T-helper 1 cell (primary cell): ENCODE measurements around the gene NDOR1.

Experiments
- DNase-seq, 5 donors: peaks; one replicate each; pipeline ENCODE4 v3.0.0-alpha.2; 2012 to 2020

Gene NDOR1

GRCh38 chr9:137167747-137168572, 37.5 kb upstream of the NDOR1 start:
- no peak for DNase-seq

- no peak for DNase-seq
Observed at GRCh38 chr9:137168573-137168903, 37.0 kb upstream of the NDOR1 start.

- DNase-seq = no peak
Observed at GRCh38 chr9:137168904-137169856, 36.3 kb upstream of the NDOR1 start.

DNA sequence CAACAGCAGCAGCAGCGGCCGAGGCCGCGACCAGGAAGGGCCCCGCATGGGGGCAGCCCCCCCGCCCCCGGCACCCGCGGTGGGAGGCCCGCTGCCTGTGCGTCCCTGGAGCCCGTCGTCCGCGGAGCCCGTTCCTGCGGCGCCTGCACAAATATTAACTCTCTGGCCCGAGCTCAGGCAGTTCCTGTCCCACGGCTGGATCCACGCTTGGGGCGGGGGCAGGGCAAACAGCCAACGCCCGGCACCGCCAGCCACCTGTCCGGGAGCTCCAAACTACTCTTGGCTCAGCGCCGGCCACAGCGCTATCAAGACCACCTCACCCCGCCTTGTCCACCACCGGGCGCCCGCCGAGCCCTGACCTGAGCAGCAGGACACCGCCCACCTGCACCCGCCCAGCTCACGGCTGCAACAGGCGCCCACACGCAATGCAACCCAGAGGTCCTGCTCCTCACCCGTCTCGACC, 35.6 kb upstream of the NDOR1 start, which contains the start of gene LRRC26:
Gene LRRC26 (minus strand): TSS at position 156 of the 463 bp plus-strand sequence. CDS start 108 bp downstream, at position 48.
- no peak for DNase-seq

- DNase-seq = no peak
Observed at GRCh38 chr9:137170486-137171148, 34.9 kb upstream of the NDOR1 start.

DNA sequence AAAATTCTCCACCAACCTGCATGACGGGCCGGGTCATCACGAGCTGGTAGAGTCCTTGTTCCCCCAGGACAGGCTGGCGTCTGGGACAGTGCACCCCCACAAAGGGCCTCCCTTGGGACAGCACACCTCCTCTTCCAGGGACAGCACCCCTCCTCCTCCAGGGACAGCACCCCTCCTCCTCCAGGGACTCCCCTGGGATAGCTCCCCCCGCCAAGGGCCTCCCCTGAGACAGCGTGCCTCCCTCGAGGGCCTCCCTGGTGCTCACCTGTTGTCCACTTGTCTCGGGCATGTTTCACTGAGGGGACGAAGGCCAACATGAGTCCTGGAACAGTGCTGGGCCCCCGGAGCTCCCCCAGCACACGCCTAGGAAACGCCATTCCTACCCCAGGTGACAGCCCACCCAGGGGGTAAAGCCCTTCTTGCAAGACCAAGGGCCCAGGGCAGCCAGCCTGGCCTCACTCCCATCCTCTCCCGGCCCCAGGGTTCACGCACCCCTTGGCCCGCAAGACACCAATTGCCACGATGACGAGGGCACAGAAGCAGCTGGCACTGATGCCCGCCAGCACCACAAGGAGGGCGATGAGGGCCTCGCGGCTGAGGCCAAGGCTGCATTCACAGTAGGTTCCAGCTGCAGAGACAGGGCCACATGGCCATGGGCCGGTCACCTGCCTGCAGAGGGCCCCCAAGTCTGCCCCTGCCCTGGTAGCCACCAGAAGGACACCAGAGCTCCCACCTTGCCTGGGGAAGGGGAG, 34.2 kb upstream of the NDOR1 start:
- DNase-seq = no peak

DNA sequence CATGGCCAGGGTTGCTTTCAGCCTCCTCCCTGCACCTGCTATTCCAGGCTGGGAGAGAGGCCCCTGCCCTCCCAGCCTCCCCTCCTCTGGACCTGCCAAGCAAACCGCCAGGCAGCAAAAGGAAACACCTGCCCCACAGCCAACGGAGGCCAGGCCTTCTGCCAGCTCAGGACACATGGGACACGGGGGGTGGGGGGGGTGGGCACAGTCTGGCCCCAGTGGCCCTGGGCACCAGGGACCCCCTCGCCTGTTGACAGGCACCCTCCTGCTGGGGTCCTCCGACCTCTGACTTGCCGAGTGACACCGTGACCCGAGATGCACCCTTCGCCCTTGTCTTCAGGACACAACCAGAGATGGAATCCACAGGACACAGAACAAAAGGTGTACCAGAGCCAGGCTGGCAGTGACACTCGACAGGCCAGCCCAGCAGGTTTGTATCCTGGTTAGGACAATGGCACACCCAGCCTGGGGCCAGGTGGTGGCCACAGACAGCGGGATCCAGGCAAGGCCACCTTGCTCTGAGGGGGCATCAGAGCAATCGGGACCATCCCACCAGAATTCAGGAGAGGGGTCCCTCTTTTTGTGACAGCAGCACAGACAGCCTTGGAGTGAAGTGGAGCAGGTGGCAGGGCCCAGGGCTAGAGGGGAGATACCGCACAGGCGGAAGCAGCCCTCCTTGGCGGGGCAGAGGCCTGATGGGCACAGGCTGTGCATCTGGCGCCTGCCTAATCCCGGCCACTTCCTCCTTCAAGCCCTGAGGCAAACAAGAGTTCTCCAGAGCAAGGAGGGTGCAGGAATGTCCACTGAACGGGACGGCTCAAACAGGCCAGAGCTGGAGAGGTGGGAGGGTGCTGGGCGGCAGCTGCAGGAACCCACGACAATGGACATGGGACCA, 32.4 kb upstream of the NDOR1 start:
- no peak for DNase-seq

- no peak for DNase-seq
Observed at GRCh38 chr9:137173796-137174664, 31.5 kb upstream of the NDOR1 start.

DNA sequence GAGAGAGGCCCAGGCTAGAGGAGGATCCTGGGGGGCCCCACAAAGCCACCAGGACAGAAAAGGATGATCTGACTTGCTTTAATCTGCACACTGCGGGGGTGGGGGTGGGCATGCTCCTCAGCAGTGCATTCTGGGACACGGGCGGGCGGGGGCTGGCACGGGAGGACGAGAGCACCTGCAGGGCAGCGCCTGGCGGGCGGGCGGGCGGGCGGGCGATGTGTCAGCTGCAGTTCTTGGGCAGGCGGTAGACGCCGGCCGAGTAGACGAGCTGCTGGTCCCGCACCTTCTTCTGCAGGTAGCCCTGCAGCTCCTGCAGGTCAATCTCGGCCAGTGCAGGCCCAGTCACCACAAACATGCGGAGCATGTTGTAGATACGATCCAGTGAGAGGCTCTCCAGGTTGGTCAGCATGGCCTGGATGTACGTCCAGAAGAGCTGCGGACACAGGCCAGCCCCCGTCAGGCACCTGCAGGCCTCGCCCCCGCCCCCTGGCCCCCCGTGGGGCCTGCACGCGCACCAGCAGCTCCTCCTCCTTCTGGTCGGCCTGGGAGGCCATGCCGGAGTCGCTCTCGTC, 30.7 kb upstream of the NDOR1 start:
- DNase-seq = no peak

GRCh38 chr9:137175345-137175961, 30.0 kb upstream of the NDOR1 start:
- no peak for DNase-seq

DNA sequence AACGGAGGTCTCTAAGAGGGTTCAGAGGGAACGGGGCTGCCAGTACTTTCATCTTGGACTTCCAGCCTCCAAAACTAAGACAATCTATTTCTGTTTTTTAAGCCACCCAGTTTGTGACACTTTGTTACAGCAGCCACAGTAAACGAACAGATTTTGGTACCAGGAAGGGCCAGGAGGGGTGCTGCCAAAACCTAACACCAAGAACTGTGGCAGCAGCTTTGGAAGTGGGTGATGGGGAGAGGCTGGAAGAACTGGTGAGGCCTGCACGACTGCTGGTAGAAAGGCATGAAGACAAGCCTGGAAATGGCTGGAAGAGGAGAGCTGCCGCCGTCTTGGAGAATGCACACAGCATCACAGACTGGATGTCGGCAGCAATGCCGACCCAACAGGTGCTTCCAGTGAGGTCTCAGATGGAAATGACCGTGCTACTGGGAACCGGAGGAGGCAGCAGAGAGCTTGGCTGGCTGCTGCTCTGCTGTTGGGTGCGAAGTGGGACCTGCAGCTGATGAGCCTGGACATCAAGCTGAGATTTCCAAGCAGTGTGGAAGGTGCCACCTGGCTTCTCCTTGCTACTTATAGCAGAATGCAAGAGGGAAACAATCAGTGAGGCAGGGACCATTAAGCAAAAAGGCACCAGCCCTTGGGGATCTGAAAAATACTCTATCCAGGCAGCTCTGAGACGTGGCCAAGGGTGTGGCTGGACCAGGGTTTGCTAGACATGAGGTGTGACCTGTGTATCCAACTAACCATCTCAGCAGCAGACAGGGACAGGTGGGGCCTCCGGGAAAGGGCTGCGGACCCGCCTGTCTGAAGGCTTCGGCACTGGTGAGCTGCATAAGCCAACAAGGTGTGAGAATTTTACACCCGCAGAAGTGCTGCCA, 29.0 kb upstream of the NDOR1 start:
- DNase-seq = no peak

- no peak for DNase-seq
Observed at GRCh38 chr9:137178201-137178938, 27.1 kb upstream of the NDOR1 start.

GRCh38 chr9:137178939-137179630, 26.4 kb upstream of the NDOR1 start:
- no peak for DNase-seq

- no peak for DNase-seq
Observed at GRCh38 chr9:137179761-137180160, 25.7 kb upstream of the NDOR1 start.

DNA sequence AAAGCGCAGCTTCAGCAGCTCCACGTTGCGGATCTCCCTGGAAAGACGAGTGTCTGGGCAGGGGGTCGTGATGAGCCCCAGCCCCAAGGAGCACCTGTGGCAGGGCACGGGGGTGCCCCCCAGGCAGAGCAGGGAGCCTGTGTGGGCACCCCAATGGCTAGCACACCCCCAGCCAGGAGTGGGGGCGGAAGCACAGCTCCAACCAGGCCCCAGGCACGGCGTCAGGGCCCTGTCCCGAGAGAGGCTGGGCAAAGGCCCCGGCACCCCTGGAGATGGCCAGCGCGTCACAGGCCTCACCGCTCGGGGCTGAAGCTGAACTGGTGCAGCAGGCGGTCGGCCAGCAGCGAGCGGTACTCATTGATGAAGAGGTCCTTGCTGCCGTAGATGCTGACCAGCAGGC, 25.0 kb upstream of the NDOR1 start:
- DNase-seq = no peak

- no peak for DNase-seq
Observed at GRCh38 chr9:137181680-137182079, 23.8 kb upstream of the NDOR1 start.

DNA sequence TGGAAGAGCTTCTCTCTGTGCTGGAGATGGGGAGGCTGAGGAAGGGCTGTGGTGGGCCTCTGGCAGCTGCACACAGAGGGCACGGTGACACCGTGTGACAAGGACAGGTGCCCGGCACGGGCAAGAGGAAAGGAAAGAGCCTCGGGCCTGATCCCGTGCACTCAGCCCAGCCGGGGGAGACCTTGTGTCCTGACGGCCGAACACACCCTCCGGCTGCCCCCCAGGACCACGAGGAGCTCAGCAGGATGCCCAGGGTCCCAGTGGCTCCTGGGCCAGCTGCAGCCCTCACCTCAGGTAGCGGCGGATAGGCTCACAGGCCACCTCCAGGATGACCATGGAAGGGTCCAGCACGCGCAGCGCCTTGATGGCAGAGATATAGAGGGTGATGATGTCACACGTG, 22.7 kb upstream of the NDOR1 start:
- DNase-seq = no peak
